Medulla oblongata (tissue), 1 donor: ENCODE data around the gene SCN1A.
"Not testable (repeated sequence)": the region's sequence is repeated elsewhere in the genome, so short reads cannot be mapped to it uniquely, and the experiment has no call there.

Experiments
- DNase-seq: peaks from one replicate; pipeline ENCODE4 v3.0.0-alpha.2; 2015; ENCODE audit errors: extremely low spot score

SCN1A gene

GRCh38 chr2:166135152-166135848, 7.5 kb upstream of the SCN1A start:
- no peak for DNase-seq

- no peak for DNase-seq
Observed at GRCh38 chr2:166134252-166135151, 6.7 kb upstream of the SCN1A start.

- DNase-seq: no peak
Observed at GRCh38 chr2:166133653-166134052, 5.8 kb upstream of the SCN1A start.

- no peak for DNase-seq
Observed at GRCh38 chr2:166128156-166128505, 311 bp upstream of the SCN1A start.

- DNase-seq: no peak
Observed at GRCh38 chr2:166126007-166126639, 1.7 kb downstream of the SCN1A start.

GRCh38 chr2:166125557-166125956, 2.3 kb downstream of the SCN1A start:
- no peak for DNase-seq

GRCh38 chr2:166118180-166118579, 9.6 kb downstream of the SCN1A start:
- no peak for DNase-seq

GRCh38 chr2:166117491-166117890, 10.3 kb downstream of the SCN1A start:
- no peak for DNase-seq

GRCh38 chr2:166115589-166115988, 12.2 kb downstream of the SCN1A start:
- no peak for DNase-seq

GRCh38 chr2:166112193-166112605, 15.6 kb downstream of the SCN1A start:
- no peak for DNase-seq

GRCh38 chr2:166106431-166107015, 21.3 kb downstream of the SCN1A start:
- DNase-seq: no peak

GRCh38 chr2:166104773-166105172, 23.0 kb downstream of the SCN1A start:
- no peak for DNase-seq

GRCh38 chr2:166104084-166104483, 23.7 kb downstream of the SCN1A start:
- DNase-seq: no peak

GRCh38 chr2:166103277-166103676, 24.5 kb downstream of the SCN1A start:
- DNase-seq: not testable (repeated sequence)

- DNase-seq: no peak
Observed at GRCh38 chr2:166094325-166094724, 33.5 kb downstream of the SCN1A start.

- DNase-seq: no peak
Observed at GRCh38 chr2:166092889-166093288, 34.9 kb downstream of the SCN1A start.

- DNase-seq: peak; percentile 6
Observed at GRCh38 chr2:166091439-166091838, 36.4 kb downstream of the SCN1A start.

- DNase-seq: peak; percentile 7
Observed at GRCh38 chr2:166090908-166091307, 36.9 kb downstream of the SCN1A start.

- no peak for DNase-seq
Observed at GRCh38 chr2:166090346-166090745, 37.5 kb downstream of the SCN1A start.

- no peak for DNase-seq
Observed at GRCh38 chr2:166088634-166089033, 39.2 kb downstream of the SCN1A start.

- DNase-seq: no peak
Observed at GRCh38 chr2:166084301-166084700, 43.5 kb downstream of the SCN1A start.

- DNase-seq: no peak
Observed at GRCh38 chr2:166082736-166083135, 45.1 kb downstream of the SCN1A start.
